ENCODE measurements around the gene CARNS1.
A peak's percentile ranks its signal among the peaks of the same experiment; 100 is the strongest.

Gene CARNS1

GRCh38 chr11:67468759-67469507, 53.5 kb downstream of the CARNS1 start, which contains the start of gene TMEM134:
Gene TMEM134 (minus strand): TSS chr11:67469251. CDS start chr11:67469192, 59 bp downstream.
- DNase-seq, result peak; percentile 97

GRCh38 chr11:67469508-67469811, 54.0 kb downstream of the CARNS1 start:
- DNase-seq, result no peak

DNA sequence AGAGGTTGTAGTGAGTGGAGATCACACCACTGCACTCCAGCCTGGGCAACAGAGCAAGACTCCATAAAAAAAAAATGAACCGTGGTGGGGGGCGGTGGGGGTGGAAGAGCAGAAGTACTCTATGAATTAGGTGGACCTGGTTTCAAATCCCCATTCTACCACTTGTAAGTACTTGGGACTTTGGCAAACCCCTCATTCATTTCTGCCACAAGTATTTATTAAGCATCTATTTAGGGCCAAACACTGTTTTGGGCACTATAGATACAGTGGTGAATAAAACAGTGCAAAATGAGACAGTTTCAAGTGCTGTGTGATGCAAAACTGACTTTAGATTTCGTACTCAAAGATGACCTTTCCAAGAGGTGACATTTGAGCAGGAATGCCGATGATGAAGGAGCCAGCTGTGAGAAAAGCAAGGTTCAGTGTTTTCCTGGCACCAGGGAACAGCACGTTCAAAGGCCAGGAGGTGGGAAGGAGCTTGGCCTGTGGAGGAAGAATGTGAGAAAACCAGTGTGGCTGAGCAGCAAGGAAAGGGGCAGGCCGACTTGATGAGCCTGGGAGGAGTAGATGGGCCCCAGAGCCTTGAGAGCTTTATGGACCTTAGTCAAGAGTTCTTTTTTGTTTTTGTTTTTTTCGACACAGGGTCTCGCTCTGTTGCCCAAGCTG, 55.0 kb downstream of the CARNS1 start:
- DNase-seq, result no peak

DNA sequence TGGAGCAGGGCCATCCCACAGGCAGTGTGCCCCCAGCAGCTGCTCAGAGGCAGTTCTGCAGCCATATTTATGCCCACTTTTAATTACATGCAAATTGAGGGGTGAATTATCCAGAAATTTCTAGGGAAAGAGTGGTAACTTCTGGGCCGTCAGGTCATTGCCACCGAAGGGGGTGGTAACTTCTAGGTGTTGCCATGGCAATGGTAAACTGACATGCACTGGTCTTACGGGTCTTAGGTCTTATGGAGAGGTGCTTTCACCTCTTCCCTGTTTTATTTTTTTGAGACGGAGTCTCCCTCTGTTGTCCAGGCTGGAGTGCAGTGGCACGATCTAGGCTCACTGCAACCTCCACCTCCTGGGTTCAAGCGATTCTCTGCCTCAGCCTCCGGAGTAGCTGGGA, 57.4 kb downstream of the CARNS1 start:
- no peak for DNase-seq
